Measurements from ENCODE around the gene MARK4. TPM values are rescaled to one million over a fixed set of nuclear protein-coding genes. Genes with fewer than 3 reads are reported as not detected.

The MARK4 gene
- total RNA-seq, 2 donors from 2014 or later = 12.7 to 28.6 TPM

- Histone ChIP-seq H3K4me3 (peak overlapping the region; percentile 81), H3K27ac (no peak overlapping the region), H3K4me1 (peaks cover 3% of the 10 kb centered on the region), H3K36me3 (no peaks in the 10 kb centered on the region), H3K9ac (ENCODE audit: low read depth in 2 of 2, low read length in 2 of 2) (peak overlapping the region; percentile 51 to 74), H3K27me3 (no peaks in the 10 kb centered on the region), H3K9me3 (no peaks in the 10 kb centered on the region)
- DNase-seq = no peak
- intact Hi-C loops (cut with DNase I) = no loop called here
- no peak for TF ChIP-seq CTCF (IDR thresholded peaks at IDR 0.05)
These were observed 747 bp upstream of the MARK4 start for GRCh38 chr19:45250216-45250831.

- no peak for DNase-seq
- peak overlapping the region; percentile 81 for H3K4me3 ChIP-seq
- H3K36me3 ChIP-seq = no peaks in the 10 kb centered on the region
- peaks cover 3% of the 10 kb centered on the region for H3K4me1 ChIP-seq
- no peak overlapping the region for H3K27ac ChIP-seq
- H3K27me3 ChIP-seq = no peaks in the 10 kb centered on the region
- no peaks in the 10 kb centered on the region for H3K9me3 ChIP-seq
- peak overlapping the region; percentile 63 to 78 for H3K9ac ChIP-seq (ENCODE audit: low read depth in 2 of 2, low read length in 2 of 2)
- no peak for TF ChIP-seq CTCF (IDR thresholded peaks at IDR 0.05)
- intact Hi-C loops (cut with DNase I) = no loop called here
These were observed 632 bp downstream of the MARK4 start for GRCh38 chr19:45251452-45252354.

- DNase-seq = no peak
- Histone ChIP-seq H3K4me1 (peaks cover 3% of the 10 kb centered on the region), H3K9me3 (no peaks in the 10 kb centered on the region), H3K36me3 (no peaks in the 10 kb centered on the region), H3K4me3 (no peak overlapping the region), H3K27me3 (no peaks in the 10 kb centered on the region), H3K9ac (ENCODE audit: low read depth in 2 of 2, low read length in 2 of 2) (peak overlapping the region in 1 of 2 donors; percentile 47), H3K27ac (no peak overlapping the region)
- no peak for TF ChIP-seq CTCF (IDR thresholded peaks at IDR 0.05)
- intact Hi-C loops (cut with DNase I) = no loop called here
These were observed 2.4 kb downstream of the MARK4 start for GRCh38 chr19:45253396-45254027.

- H3K27me3 ChIP-seq = no peaks in the 10 kb centered on the region
- DNase-seq = no peak
- H3K36me3 ChIP-seq = no peaks in the 10 kb centered on the region
- no peak overlapping the region for H3K4me3 ChIP-seq
- H3K27ac ChIP-seq = no peak overlapping the region
- peaks cover 3% of the 10 kb centered on the region for H3K4me1 ChIP-seq
- H3K9me3 ChIP-seq = no peaks in the 10 kb centered on the region
- H3K9ac ChIP-seq (ENCODE audit: low read depth in 2 of 2, low read length in 2 of 2) = no peak overlapping the region
- no peak for TF ChIP-seq CTCF (IDR thresholded peaks at IDR 0.05)
- intact Hi-C loops (cut with DNase I) = no loop called here
These were observed 3.0 kb downstream of the MARK4 start for GRCh38 chr19:45254044-45254531.

- H3K4me1 ChIP-seq = no peaks in the 10 kb centered on the region
- no peak for TF ChIP-seq CTCF (IDR thresholded peaks at IDR 0.05)
- H3K27me3 ChIP-seq = no peaks in the 10 kb centered on the region
- H3K9ac ChIP-seq (ENCODE audit: low read depth in 2 of 2, low read length in 2 of 2) = no peak overlapping the region
- DNase-seq = no peak
- no peaks in the 10 kb centered on the region for H3K36me3 ChIP-seq
- no peaks in the 10 kb centered on the region for H3K9me3 ChIP-seq
- intact Hi-C loops (cut with DNase I) = no loop called here
- H3K27ac ChIP-seq = no peak overlapping the region
- H3K4me3 ChIP-seq = no peak overlapping the region
These were observed 4.6 kb downstream of the MARK4 start for GRCh38 chr19:45255611-45256157.

Measured in colonic mucosa (tissue), 4 donors.